Measurements from ENCODE around the gene C10orf71.

The C10orf71 gene

GRCh38 chr10:49272251-49273081, 26.5 kb upstream of the C10orf71 start:
- DNase-seq (ENCODE audit: low read depth in 3 of 3, low spot score in 1 of 3): no peak

- no peak for DNase-seq (ENCODE audit: low read depth in 3 of 3, low spot score in 1 of 3)
Measured at GRCh38 chr10:49273082-49273465, 25.9 kb upstream of the C10orf71 start.

DNA sequence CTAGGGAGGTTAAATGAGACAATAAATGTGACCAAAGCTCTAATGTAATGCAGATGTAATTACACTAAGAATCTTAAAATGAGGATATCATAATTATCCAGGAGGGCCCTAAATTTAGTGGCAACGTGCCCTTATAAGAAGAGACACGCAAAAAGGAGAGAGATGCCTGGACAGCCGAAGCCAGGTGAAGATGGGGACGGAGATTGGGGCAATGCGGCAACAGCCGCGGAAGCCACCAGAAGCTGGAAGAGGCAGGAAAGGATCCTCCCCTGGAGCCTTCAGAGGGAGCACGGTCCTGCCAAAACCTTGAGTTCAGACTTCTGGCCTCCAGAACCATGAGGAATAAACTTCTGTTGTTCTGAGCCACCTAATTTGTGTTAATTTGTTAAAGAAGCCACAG, 25.3 kb upstream of the C10orf71 start:
- DNase-seq (ENCODE audit: low read depth in 3 of 3, low spot score in 1 of 3): no peak

- DNase-seq (ENCODE audit: low read depth in 3 of 3, low spot score in 1 of 3): no peak
Measured at GRCh38 chr10:49274886-49275285, 24.1 kb upstream of the C10orf71 start.

DNA sequence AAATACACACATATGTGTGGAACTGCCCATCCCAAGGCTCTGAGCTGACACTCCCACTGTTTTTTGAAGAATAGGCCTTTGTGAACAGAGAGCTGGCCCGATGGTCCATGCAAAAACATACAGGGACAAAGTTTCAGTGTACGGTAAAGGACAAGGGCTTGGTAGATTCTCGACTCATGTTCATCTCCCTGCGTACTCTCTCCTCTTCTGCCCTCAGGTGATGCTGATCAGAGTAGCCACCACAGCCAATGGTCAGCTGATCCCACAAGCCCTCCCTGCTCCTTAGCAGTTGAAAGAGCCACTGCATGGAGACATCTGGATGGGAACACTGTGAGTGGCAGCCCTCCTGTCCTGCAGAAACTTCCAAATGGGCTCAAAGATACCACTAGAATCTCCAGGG, 23.1 kb upstream of the C10orf71 start:
- no peak for DNase-seq (ENCODE audit: low read depth in 3 of 3, low spot score in 1 of 3)

DNA sequence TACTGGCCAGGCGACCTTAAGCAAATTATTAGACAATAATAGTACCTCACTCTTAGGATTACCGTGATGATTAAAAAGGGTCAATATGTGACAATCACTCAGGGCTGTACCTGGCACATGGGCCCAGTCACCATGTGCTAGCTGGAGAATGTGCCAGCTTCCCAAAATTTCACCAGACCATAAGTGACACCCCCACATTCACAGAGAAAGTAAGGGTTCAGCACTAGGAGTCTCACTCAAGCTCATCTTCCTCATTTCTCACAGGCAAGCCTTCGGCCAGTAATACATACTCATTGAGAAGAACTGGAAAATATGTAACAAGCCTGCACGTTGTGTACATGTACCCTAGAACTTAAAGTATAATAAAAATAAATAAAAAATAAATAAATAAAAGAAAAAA, 22.4 kb upstream of the C10orf71 start:
- no peak for DNase-seq (ENCODE audit: low read depth in 3 of 3, low spot score in 1 of 3)

DNA sequence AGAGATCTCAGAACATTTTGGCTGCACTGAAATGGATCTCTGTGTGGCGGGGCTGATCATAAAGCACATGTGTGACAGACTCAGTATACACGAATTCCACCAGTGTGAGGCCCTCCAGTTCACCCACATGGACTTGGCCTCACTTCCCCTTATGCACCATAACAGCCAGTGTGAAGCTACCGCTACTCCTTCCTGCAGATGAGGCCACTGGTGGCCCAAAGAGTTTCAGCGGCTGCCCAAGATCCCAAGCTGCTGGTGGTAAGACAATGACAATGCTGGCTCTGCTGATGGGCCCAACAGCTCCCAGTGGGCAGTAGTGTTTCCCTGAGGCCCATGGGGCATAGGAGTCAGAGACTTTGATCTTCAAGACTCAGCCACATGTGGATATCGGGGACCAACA, 21.0 kb upstream of the C10orf71 start:
- DNase-seq (ENCODE audit: low read depth in 3 of 3, low spot score in 1 of 3): no peak

DNA sequence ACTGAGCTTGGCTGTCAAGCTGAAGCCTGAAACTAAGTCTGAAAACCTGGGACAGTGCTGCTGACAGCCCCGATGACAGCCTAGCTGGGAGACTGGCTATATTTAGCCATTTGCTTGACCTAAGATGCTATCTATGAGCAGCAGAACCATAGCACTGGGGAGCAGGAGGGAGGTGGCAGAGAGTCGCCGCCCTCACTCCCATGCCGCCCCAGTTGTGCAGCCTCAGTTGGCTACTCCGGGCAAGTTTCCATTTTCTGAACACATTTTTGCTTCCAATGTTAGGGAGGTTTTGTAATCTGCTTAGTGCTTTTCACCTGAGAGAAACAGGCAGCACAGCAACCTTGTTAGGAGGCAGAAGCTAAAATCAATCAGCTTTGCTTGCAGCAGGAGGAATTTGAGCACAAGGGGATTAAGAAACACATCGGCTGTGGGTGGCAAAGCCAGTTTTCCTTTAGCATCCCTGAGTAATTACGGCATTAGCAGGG, 20.4 kb upstream of the C10orf71 start:
- no peak for DNase-seq (ENCODE audit: low read depth in 3 of 3, low spot score in 1 of 3)

- DNase-seq (ENCODE audit: low read depth in 3 of 3, low spot score in 1 of 3): no peak
Measured at GRCh38 chr10:49279015-49279880, 19.7 kb upstream of the C10orf71 start.

DNA sequence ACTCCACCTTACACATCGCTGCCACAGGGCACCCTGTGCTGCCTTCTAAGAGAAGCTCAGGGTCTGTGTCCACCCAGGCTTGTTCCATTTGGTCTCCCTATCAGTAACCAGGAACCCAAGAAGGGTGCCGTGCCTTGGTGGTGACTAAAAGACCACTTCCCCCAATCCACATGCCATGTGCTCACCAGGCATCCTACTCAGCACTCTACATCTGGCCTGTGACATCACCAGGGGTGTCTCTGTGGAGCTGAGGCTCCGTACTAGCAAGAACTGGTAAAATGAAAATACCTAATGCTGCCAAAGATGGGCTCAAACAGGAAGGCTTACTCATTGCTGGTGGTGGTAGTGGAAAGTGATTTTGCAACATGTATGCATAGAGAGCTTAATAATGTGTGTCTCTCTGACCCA, 19.0 kb upstream of the C10orf71 start:
- DNase-seq (ENCODE audit: low read depth in 3 of 3, low spot score in 1 of 3): no peak

DNA sequence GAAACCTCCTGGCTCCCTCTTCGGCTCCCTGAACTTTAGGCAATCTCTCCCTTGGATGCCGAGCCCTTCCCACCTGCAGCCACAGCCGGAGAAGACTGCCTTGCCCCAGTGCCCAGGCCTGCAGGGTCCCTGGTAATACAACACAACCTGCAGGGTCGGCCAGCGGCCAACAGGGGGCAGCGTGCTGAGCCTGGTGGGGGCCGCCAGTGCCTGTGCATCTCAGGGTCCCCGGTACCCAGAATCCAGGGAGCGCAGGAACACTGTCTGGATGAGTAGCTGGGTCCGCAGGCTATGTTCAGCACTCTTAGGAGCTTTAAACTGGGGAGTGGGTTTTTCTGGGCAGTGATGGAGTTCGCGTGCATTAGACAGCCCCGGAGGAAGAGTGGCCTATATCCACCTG, 17.5 kb upstream of the C10orf71 start:
- DNase-seq (ENCODE audit: low read depth in 3 of 3, low spot score in 1 of 3): no peak

DNA sequence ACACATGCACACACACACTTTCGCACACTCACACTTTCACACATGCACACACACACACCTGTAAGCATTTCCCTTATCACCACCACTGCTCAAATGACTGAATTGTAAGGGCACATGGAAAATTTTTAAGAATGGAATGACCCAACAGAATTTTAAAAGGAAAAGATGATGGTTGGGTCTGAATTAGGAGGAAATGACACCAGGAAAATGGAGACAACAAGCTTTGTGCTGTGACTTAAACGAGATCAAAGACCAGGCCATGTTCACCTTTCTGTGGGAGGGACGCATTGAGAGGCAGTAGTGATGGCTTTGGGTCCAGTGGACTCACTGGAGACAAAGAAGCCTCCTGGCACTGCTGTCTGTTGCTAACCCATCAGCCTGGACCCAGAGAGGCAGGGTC, 16.7 kb upstream of the C10orf71 start:
- no peak for DNase-seq (ENCODE audit: low read depth in 3 of 3, low spot score in 1 of 3)

DNA sequence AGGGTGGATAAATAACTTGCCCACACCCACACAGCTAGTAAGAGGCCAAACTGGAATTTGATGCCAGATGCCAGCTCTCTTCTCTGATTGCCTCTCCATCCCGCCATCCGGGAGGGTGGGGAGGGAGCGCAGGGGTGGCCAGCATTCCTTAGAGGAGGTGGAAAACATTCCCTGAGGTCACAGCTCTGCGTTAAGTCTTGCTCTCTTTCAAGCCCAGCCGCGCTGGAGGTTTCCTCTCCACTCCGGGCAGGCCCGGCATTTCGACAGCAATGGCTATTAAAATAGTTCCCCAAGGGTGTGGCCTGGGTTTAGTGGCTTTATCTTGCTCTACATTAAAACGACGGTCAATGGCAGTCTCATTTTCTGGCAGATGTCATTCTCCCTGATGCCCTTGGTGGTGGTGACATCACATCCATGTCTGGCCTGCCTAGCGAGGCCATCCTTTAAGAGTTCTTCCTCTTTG, 16.1 kb upstream of the C10orf71 start:
- no peak for DNase-seq (ENCODE audit: low read depth in 3 of 3, low spot score in 1 of 3)

DNA sequence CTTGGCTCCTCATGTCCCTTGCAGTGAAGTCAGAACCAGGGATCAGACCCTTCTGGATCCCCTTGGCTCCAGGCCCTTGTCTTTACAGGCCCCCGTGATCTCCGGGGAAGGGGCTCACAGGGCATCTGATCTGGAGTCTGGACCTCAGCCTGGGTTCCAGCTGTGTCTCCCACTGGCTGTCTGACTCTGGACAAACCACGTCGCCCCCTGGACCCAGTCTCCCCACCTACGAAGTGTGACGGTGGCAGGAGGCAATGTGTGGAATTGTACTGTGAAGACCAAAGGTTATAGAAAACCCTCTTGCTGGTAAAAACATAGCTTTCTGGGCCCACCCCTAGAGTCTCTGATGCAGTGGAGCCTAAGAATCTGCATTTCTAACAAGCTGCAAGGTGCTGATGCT, 15.5 kb upstream of the C10orf71 start:
- DNase-seq (ENCODE audit: low read depth in 3 of 3, low spot score in 1 of 3): no peak

DNA sequence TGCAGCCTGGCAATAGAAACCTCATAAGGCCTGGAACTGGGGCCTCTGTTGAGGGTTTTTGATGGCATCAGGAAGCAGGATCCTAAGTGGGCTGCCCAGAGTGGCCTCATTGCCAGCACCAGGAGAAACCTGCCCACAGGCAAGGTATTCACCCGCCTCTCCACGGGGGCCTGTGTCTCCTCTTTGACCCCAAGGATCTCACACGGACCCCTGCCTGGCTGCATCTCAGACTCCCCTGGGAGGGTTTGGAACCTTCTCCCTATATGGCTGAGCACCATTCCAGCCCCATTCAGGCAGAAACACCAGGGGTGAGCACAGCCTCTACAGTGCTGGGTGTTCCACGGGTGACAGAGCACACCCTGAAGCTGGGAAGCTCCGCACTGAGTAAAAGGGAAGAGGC, 14.6 kb upstream of the C10orf71 start:
- DNase-seq (ENCODE audit: low read depth in 3 of 3, low spot score in 1 of 3): no peak

- no peak for DNase-seq (ENCODE audit: low read depth in 3 of 3, low spot score in 1 of 3)
Measured at GRCh38 chr10:49285232-49285631, 13.7 kb upstream of the C10orf71 start.

GRCh38 chr10:49286686-49287085, 12.3 kb upstream of the C10orf71 start:
- no peak for DNase-seq (ENCODE audit: low read depth in 3 of 3, low spot score in 1 of 3)

GRCh38 chr10:49287689-49288340, 11.2 kb upstream of the C10orf71 start:
- DNase-seq (ENCODE audit: low read depth in 3 of 3, low spot score in 1 of 3): no peak

- no peak for DNase-seq (ENCODE audit: low read depth in 3 of 3, low spot score in 1 of 3)
Measured at GRCh38 chr10:49288341-49289065, 10.5 kb upstream of the C10orf71 start.

DNA sequence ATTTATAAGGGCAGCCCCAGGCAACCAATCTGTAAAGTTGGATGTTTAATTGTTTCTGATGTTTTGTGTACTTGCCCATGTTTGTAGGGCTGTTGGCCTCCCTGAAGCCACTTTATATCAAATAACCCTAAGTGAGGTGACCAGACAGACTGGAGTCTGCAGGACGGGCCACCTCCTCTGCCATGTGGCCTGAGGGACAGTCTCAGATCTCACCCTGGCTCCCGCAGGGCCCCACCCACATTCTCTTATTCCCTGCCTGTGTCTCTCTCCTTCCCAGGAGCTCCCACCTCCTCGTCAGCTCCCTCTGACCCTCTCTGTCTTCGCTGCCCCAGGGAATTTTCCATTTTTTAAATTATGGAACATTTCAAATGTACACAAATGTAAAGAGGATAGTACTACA, 9.5 kb upstream of the C10orf71 start:
- DNase-seq (ENCODE audit: low read depth in 3 of 3, low spot score in 1 of 3): no peak

DNA sequence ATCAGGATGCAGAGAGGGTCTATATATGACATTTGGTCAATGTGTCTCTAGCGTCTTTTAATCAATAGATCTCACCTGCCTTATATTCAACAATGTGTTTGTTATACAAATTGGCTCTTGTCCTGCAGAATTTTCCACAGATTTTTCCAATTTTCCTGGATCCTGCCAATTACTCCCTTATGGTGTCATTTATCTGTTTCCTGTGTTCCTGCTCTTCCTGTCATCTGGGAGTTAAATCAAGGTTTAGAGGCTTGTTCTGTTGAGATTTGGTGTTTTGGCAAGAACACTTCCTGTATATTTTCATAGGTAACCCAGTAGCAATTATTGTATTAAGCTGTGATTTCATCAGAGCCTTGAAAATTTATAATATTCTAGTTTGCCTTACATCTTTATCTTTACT, 8.8 kb upstream of the C10orf71 start:
- DNase-seq (ENCODE audit: low read depth in 3 of 3, low spot score in 1 of 3): no peak
